Activated naive CD4-positive, alpha-beta T cell treated with anti-CD3 and anti-CD28 coated beads, Interleukin-2, amount 50 U/mL, for 24 hours (primary cell): Measurements from ENCODE around the gene DLX3.
A peak's percentile ranks its signal among the peaks of the same experiment; 100 is the strongest.

ENCODE experiments used
- H3K27ac Mint-ChIP-seq: one replicate; pipeline ENCODE4 v1.8.0; 2021; ENCODE audit warnings: mild to moderate bottlenecking, mixed read lengths
- H3K27me3 Mint-ChIP-seq: one replicate; pipeline ENCODE4 v1.8.0; 2021; ENCODE audit warnings: mixed read lengths
- H3K36me3 Mint-ChIP-seq: one replicate; pipeline ENCODE4 v1.8.0; 2021; ENCODE audit warnings: mixed read lengths
- H3K4me1 Mint-ChIP-seq: one replicate; pipeline ENCODE4 v1.8.0; 2021; ENCODE audit warnings: mixed read lengths
- H3K4me3 Mint-ChIP-seq: one replicate; pipeline ENCODE4 v1.8.0; 2021; ENCODE audit warnings: mild to moderate bottlenecking, mixed read lengths
- H3K9me3 Mint-ChIP-seq: one replicate; pipeline ENCODE4 v1.8.0; 2021; ENCODE audit warnings: mixed read lengths

DLX3 gene

GRCh38 chr17:49963626-49964302, 31.3 kb downstream of the DLX3 start:
- no peak overlapping the region for H3K27ac Mint-ChIP-seq

GRCh38 chr17:49963309-49963625, 31.8 kb downstream of the DLX3 start:
- no peak overlapping the region for H3K27ac Mint-ChIP-seq
- H3K4me3 Mint-ChIP-seq = no peak overlapping the region
- H3K27me3 Mint-ChIP-seq = peaks cover 48% of the 10 kb centered on the region
- peaks cover 30% of the 10 kb centered on the region for H3K4me1 Mint-ChIP-seq
- peaks cover 5% of the 10 kb centered on the region for H3K36me3 Mint-ChIP-seq
- H3K9me3 Mint-ChIP-seq = no peaks in the 10 kb centered on the region

More at GRCh38 chr17:49963626-49964302, 31.3 kb downstream of the DLX3 start:
- H3K27me3 Mint-ChIP-seq = peaks cover 48% of the 10 kb centered on the region
- H3K4me3 Mint-ChIP-seq = peak overlapping the region; percentile 74
- peaks cover 30% of the 10 kb centered on the region for H3K4me1 Mint-ChIP-seq
- peaks cover 5% of the 10 kb centered on the region for H3K36me3 Mint-ChIP-seq
- no peaks in the 10 kb centered on the region for H3K9me3 Mint-ChIP-seq

GRCh38 chr17:49962599-49963308, 32.3 kb downstream of the DLX3 start:
- Mint-ChIP-seq H3K27ac (no peak overlapping the region), H3K36me3 (peaks cover 5% of the 10 kb centered on the region), H3K9me3 (no peaks in the 10 kb centered on the region), H3K27me3 (peaks cover 48% of the 10 kb centered on the region), H3K4me1 (peaks cover 30% of the 10 kb centered on the region), H3K4me3 (no peak overlapping the region)

- Mint-ChIP-seq H3K4me1 (peaks cover 12% of the 10 kb centered on the region), H3K4me3 (no peak overlapping the region), H3K36me3 (peaks cover 2% of the 10 kb centered on the region), H3K27me3 (peaks cover 24% of the 10 kb centered on the region), H3K27ac (no peak overlapping the region), H3K9me3 (no peaks in the 10 kb centered on the region)
These were observed 35.7 kb downstream of the DLX3 start for GRCh38 chr17:49959183-49959935.

GRCh38 chr17:49958723-49959122, 36.3 kb downstream of the DLX3 start:
- Mint-ChIP-seq H3K27me3 (peaks cover 19% of the 10 kb centered on the region), H3K9me3 (no peaks in the 10 kb centered on the region), H3K36me3 (no peaks in the 10 kb centered on the region), H3K27ac (no peak overlapping the region), H3K4me3 (no peak overlapping the region), H3K4me1 (peaks cover 6% of the 10 kb centered on the region)

GRCh38 chr17:49957350-49957749, 37.7 kb downstream of the DLX3 start:
- Mint-ChIP-seq H3K4me1 (no peaks in the 10 kb centered on the region), H3K36me3 (no peaks in the 10 kb centered on the region), H3K27me3 (peaks cover 11% of the 10 kb centered on the region), H3K9me3 (no peaks in the 10 kb centered on the region), H3K4me3 (no peak overlapping the region), H3K27ac (no peak overlapping the region)

GRCh38 chr17:49956780-49957179, 38.2 kb downstream of the DLX3 start:
- H3K27me3 Mint-ChIP-seq = peaks cover 11% of the 10 kb centered on the region
- no peak overlapping the region for H3K27ac Mint-ChIP-seq

GRCh38 chr17:49955157-49955556, 39.9 kb downstream of the DLX3 start:
- H3K36me3 Mint-ChIP-seq = no peaks in the 10 kb centered on the region
- H3K27me3 Mint-ChIP-seq = peaks cover 13% of the 10 kb centered on the region

More at GRCh38 chr17:49956780-49957179, 38.2 kb downstream of the DLX3 start:
- H3K9me3 Mint-ChIP-seq = no peaks in the 10 kb centered on the region
- H3K36me3 Mint-ChIP-seq = no peaks in the 10 kb centered on the region
- H3K4me1 Mint-ChIP-seq = no peaks in the 10 kb centered on the region
- no peak overlapping the region for H3K4me3 Mint-ChIP-seq

GRCh38 chr17:49952912-49953497, 42.0 kb downstream of the DLX3 start:
- H3K4me1 Mint-ChIP-seq = no peaks in the 10 kb centered on the region
- peaks cover 23% of the 10 kb centered on the region for H3K27me3 Mint-ChIP-seq
- H3K9me3 Mint-ChIP-seq = no peaks in the 10 kb centered on the region
- no peak overlapping the region for H3K4me3 Mint-ChIP-seq
- H3K27ac Mint-ChIP-seq = no peak overlapping the region
- H3K36me3 Mint-ChIP-seq = no peaks in the 10 kb centered on the region

More at GRCh38 chr17:49955157-49955556, 39.9 kb downstream of the DLX3 start:
- H3K9me3 Mint-ChIP-seq = no peaks in the 10 kb centered on the region
- no peak overlapping the region for H3K27ac Mint-ChIP-seq
- H3K4me1 Mint-ChIP-seq = no peaks in the 10 kb centered on the region
- H3K4me3 Mint-ChIP-seq = no peak overlapping the region

- Mint-ChIP-seq H3K36me3 (no peaks in the 10 kb centered on the region), H3K27ac (no peak overlapping the region), H3K4me3 (no peak overlapping the region), H3K9me3 (no peaks in the 10 kb centered on the region), H3K4me1 (no peaks in the 10 kb centered on the region), H3K27me3 (peaks cover 24% of the 10 kb centered on the region)
These were observed 42.7 kb downstream of the DLX3 start for GRCh38 chr17:49952209-49952911.

GRCh38 chr17:49951362-49952082, 43.5 kb downstream of the DLX3 start:
- Mint-ChIP-seq H3K4me3 (no peak overlapping the region), H3K9me3 (no peaks in the 10 kb centered on the region), H3K36me3 (no peaks in the 10 kb centered on the region), H3K4me1 (no peaks in the 10 kb centered on the region), H3K27me3 (peaks cover 24% of the 10 kb centered on the region), H3K27ac (no peak overlapping the region)

- Mint-ChIP-seq H3K36me3 (no peaks in the 10 kb centered on the region), H3K27ac (no peak overlapping the region), H3K4me3 (no peak overlapping the region), H3K4me1 (no peaks in the 10 kb centered on the region), H3K9me3 (no peaks in the 10 kb centered on the region), H3K27me3 (peaks cover 27% of the 10 kb centered on the region)
These were observed 45.4 kb downstream of the DLX3 start for GRCh38 chr17:49949634-49950033.

- Mint-ChIP-seq H3K9me3 (no peaks in the 10 kb centered on the region), H3K27me3 (peaks cover 25% of the 10 kb centered on the region), H3K4me1 (no peaks in the 10 kb centered on the region), H3K4me3 (no peak overlapping the region), H3K36me3 (no peaks in the 10 kb centered on the region), H3K27ac (no peak overlapping the region)
These were observed 48.0 kb downstream of the DLX3 start for GRCh38 chr17:49946964-49947584.

GRCh38 chr17:49946208-49946607, 48.8 kb downstream of the DLX3 start:
- no peaks in the 10 kb centered on the region for H3K36me3 Mint-ChIP-seq
- no peak overlapping the region for H3K4me3 Mint-ChIP-seq
- H3K4me1 Mint-ChIP-seq = no peaks in the 10 kb centered on the region
- H3K27me3 Mint-ChIP-seq = peaks cover 23% of the 10 kb centered on the region
- no peak overlapping the region for H3K27ac Mint-ChIP-seq
- no peaks in the 10 kb centered on the region for H3K9me3 Mint-ChIP-seq
